Activated effector memory CD4-positive, alpha-beta T cell treated with Interleukin-2 at 50 U/mL for 16 hours (primary cell): ENCODE measurements around the gene ATXN3.

Experiments used
- DNase-seq: peaks from one replicate; pipeline ENCODE4 v3.0.0-alpha.2; 2020

Gene ATXN3

DNA sequence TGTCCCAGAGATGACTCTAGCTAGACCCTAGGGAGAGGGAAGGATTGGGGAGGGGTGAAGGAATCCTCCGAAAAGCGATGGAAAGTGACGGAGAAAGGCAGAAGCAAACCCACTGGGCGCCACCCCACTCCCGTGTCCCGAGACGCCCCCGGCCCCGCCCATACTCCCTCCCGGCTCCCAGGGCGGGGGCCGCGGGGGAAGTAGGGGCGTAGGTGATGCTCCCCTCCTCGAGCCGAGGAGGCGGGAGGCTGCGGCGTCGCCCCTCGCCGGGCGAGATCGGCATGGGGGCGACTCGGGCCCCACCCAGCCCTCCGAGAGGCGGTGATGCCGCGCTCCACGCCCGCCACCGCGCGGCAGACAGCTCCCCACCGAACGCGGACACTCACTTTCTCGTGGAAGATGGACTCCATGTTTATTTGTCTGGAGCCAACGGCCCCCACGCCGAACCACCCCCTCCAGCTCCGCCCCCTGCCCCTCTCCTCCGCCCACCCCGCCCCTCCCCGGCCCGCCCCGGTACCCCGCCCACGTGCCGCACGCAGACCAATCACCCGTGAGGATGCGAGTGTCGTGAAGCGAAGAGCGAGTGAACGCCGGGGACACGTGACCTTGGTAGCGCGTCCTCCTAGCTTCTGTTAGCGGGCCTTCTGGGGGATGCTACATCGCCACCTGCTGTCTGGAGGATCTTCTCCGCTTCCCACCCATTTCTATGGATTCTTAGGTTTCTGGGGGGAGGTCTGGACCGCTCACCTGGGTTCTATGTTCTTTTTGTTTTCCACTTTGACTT is at the start of gene ATXN3:
Gene ATXN3, minus strand, starts transcription at position 440 of the 784 bp plus-strand sequence. Its CDS starts 30 bp downstream, at position 410.
- DNase-seq: peak; percentile 91

DNA sequence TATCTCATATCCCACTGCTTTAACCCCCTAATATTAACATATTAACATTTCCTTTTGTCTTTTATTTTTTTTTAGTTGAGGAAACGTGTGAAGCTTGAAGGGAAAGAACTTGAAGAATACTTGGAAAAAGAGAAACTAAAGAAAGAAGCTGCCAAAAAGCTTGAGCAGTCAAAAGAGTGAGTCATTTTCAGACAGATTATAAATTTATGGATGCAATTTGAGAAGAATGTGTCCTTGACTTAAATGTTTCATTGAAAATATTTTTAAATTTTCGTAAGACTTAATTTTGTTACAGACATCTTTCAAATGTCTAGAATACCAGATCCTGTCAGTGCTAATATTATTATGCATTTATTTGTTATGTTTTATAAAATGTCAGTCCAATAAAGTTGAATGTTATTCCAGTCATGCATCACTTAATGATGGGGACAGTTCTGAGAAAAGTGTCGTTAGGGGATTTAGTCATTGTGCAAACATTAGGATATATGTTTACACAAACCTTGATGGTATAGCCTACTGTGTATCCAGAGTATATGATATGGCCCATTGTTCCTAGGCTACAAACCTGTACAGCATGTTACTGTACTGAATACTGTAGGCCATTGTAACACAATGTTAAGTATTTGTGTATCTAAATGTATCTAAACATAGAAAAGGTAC is 48.0 kb upstream of the ATXN3 start:
- DNase-seq: no peak

DNA sequence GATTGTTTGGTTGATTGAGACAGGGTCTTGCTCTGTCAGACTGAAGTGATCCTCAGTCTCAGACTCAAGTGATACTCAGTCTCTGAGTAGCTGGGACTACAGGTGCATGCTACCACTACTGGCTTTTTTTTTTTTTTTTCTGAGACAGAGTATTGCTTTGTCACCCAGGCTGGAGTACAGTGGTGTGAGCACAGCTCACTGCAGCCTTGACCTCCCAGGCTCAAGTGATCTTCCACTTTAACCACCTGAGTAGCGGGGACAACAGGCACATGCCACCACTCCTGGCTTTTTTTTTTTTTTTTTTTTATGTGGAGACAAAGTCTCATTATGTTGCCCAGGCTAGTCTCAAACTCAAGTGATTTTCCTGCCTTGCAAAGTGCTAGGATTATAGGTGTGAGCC is 47.2 kb upstream of the ATXN3 start:
- no peak for DNase-seq

DNA sequence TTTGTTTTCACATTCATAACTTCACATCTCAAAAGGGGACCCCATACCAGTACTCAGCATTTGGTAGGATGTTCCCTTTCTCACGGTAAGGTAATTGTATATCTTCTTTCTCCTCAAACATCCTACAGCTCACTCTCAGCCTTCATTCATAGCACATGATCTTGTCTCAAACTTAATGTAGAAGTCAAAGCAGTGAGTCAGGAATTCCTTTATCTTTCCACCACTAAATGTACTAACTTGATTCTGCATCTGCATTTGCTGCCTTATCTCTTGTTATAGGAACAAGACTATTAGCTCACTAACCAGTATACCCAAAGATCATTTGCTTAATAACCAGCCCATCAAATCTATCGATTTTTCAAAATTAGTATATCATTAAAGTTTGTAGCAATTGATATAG is 38.3 kb upstream of the ATXN3 start:
- no peak for DNase-seq

DNA sequence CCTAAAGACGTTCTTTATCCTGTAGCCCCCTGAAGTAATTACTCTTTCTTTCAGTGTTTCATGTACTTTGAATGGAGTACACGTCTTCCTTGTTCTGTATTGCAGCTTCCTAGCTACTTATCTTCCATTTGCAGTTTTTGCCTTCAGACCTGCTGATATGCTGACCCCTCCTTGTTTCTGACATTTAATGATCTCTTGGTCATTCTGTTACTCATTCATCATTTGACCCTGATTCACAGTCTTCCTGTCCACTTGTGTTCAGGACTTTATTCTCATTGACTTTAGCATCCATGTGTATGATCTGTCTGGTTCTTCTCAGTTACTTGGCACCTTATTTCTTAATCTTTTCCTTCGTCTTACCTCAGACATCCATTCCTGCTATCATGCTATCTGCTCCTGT is 37.6 kb upstream of the ATXN3 start:
- DNase-seq: no peak

DNA sequence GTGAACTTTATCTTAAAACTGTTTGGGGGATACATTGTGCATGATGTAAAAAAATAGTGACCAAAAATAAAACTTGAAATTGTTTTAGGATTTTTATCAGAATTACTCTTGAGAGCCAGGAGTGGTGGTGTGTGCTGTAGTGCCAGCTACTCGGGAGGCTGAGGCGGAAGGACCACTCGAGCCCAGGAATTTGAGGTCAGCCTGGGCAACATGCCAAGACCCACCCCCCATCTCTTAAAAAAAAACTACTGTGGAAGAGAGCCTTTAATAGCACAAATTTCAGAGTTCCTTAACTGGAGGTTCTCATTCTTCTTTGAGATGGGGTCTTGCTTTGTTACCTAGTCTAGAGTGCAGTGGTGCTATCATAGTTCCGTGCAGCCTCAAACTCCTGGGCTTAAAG is 36.9 kb upstream of the ATXN3 start:
- no peak for DNase-seq

DNA sequence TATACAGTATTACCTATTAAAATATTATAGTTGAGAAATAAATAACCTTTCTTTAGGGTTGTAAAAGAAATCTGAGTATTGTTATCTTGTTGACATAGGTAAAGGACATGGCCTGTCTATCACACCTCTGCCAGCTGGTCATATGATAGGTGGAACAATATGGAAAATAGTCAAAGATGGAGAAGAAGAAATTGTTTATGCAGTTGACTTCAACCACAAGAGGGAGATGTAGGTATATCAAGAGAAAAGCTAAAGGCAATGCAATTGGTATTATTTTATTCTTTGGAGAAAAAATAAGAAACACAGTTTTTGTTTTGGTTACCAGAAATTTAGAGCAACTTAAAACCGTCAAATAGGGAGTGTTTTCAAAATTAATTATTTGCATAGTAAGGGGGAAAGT is 28.9 kb upstream of the ATXN3 start:
- no peak for DNase-seq

DNA sequence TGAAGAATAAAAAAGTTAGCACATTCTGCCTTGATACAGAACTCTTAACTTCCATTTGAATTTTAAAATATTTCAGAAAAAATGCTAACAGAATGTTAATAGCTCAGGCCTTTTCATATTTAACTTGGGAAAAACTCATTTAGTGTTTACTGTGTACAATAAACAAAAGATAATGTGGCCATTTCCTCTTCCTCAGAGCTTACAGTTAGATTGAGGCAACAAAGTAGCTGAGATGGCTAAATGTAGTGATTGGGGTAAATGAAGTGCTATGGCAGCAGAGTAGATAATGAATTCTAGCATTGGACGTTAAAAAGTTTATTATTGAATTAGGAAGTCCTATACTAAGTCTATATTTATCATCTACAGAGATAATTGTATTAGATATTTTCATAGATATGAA is 28.1 kb upstream of the ATXN3 start:
- DNase-seq: no peak

DNA sequence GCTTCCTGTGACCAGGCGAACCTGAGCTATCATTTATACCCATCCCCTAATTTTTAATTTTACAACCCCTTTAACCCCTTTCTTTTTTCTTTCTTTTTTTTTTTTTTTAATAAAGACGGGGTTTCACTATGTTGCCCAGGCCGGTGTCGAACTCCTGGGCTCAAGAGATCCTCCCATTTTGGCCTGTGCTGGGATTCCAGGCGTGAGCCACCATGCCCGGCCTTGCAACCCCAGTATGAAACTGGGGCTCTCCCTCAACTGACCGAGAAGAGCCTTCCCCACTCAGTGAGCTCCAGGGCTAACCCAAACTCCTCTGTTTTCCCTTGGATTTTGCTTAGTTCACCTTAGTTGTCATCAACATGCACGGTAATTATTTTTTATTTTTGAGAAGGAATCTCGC is 16.4 kb upstream of the ATXN3 start:
- DNase-seq: no peak

DNA sequence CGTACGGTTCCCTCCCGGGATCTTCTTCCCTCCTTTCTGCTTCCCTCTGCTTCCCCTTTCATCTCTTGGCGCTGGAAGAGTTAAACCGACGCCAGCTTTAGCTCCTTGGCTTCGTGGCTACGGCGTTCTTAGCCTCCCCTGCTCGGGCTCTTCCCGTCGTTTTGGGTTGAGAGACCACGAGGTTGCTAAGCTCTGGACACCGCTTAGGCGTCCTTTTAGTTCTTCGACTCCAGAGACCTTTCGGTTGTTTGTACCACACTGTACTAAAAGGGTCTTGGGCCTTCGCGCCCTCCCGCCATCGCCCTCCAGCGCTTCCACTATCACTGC is 15.9 kb upstream of the ATXN3 start:
- no peak for DNase-seq

DNA sequence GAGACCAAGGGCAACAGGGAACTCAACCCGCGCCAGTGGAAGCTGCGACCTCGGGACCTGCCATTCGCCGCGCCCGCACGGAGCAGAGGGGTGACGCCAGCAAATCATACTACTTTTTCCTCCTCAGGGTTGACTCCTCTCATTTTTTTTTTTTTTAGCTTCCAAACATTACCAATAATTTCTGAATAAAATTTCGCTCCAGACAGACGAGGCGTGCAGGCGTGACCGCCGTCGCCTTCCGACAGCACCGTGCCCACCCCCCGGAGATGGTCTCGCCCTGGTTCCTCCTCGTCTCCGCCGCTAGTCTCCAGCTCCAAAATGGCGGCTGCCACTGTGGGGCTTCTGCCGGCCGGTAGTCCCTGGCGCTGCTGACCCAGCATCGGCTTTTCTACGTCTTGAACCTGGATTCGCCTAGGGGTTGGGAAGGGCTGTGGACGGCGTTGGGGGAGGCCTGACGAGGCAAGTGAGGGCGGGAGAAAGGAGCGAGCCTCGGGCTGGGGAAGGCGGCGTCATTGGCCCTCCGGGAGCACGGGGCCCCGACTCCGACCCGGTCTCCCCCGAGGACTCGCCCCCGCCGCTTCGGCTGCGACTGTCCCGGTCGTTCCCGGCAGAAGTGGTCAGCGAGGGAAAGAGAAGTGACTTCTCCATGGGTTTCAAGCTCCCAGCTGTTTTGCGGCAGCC is 15.4 kb upstream of the ATXN3 start, which contains the start of the genes CPSF2 and NDUFB1:
Gene CPSF2, plus strand, starts transcription at position 300 of the 681 bp plus-strand sequence. CDS start 9,016 bp downstream, outside the sequence.
Gene NDUFB1, minus strand, starts transcription at position 37 of the 681 bp plus-strand sequence. CDS start 4,069 bp downstream, outside the sequence.
- peak; percentile 79 for DNase-seq

DNA sequence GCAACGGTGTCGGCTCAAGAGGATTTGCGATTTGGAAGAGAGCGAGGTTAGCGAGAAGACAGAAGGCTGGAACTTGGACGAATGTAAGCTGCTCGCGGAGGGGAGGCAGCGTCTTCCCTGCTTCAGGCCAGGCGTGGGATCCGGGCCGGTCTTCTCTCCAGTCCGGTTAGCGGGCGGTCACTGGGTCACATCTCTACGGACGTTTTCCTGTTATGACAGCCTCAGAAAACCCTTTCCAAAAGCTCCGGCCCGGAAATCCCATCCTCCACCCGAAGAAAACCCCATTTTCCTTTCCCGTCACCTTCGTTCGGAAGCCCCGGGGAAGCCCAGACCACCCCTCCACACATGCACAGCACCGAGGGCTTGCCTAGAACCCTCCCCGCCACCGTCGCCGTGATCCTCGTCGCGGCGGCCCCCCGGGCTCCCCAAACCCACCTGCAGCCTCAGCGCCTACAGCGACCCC is 14.9 kb upstream of the ATXN3 start:
- DNase-seq: no peak

DNA sequence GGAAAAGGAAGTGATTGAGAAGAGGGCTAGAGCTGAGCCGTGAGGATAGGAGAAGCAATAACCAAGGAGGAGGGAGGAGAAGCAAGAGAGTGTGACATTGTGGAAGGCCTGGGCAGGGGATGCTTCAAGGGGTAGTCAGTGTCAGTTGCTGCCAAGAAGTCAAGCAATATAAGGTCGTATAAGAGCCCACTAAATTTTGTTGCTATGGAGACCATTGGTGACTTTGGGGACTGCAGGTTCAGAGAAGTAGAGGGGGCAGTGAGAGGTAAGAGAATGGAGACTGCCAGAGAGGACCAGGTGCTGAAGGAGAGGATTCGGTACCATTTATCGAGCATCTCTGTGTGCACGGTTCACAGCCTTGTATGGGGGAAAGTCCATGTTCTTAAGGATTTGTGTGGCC is 3.1 kb upstream of the ATXN3 start:
- no peak for DNase-seq

DNA sequence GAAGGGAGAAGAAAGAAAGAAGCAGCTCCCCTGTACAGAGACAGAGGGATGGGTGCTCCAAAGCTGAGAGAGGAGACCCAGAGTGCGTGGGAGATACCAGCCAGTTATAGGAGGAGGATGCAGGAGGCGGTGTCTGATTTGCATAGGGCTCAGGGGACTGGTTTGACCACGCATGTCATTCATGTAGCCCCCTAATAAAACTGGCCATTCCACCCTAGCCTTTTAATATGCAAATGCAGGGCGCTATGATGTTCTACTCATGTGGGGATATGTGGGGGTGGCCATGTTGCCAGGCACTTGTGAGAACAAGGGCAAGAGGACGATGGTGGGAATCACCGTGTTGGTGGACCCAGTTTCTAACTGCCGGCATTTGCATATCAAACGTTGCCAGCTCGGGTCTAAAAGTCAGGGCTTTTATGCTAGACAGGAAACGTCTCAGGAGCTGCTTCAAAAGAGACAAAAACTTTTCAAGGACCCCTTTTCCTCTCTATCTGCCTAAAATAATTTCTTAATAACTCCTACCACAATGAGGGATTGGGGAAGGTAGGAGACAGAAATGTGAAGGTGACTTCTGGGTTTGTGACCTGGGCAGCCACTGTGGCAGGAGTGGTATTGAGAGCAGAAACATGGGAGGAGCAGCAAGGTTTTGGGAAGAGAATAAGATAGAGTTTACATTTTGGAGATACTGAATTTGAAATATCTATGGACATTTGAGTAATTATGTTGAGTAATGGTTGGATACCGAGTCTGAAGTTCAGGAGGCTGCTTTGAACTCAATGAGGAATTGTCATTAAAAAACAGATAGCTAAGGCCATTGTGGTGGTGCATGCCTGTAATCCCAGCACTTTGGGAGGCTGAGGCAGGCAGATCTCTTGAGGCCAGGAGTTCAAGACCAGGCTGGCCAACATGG is 2.2 kb upstream of the ATXN3 start:
- no peak for DNase-seq

DNA sequence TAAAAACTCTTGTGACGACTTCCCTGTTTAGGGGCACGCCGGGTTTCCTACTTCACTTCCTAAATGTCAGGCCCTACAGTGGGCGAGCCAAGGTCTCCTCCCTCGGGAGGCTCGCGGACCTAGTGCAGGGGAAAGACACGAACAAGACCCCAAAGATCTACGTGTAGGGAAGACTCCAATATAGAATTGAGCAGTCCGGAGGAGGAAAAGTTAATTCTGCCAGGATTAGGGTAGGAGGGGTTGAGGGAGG is 564 bp downstream of the ATXN3 start:
- DNase-seq: no peak

DNA sequence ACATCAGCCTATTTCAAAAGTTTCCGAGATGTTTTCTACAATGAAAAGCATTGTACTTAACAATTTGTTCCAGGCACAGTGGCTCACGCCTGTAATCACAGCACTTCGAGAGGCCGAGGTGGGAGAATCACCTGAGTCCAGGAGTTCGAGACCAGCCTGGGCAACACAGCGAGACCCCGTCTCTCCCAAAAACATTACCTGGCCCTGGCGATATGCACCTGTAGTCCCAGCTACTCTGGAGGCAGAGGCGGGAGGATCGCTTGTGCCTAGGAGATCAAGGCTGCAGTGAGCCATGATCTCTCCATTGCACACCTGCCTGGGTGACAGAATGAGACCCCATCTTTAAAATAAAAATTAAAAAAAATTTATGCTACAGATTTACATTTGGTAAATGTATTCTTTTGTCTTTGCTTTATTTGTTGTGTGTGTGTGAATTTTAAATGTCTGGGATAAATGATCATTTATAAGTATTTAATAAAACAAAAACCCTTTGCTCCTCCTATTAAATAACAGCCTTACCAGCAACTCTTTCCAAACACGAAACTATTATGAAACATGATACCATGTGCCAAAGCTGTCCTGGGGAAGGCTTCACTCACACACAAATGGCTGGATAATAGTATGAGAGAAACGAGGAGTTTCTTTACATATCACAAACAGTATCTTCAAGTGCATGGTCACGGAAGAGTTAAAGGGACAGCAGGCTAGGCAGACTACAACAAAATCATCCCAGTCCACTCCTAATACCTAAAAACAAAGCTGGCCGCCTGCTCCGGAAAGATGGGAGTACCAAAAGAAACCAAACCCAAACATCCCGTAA is 1.1 kb downstream of the ATXN3 start:
- DNase-seq: no peak

DNA sequence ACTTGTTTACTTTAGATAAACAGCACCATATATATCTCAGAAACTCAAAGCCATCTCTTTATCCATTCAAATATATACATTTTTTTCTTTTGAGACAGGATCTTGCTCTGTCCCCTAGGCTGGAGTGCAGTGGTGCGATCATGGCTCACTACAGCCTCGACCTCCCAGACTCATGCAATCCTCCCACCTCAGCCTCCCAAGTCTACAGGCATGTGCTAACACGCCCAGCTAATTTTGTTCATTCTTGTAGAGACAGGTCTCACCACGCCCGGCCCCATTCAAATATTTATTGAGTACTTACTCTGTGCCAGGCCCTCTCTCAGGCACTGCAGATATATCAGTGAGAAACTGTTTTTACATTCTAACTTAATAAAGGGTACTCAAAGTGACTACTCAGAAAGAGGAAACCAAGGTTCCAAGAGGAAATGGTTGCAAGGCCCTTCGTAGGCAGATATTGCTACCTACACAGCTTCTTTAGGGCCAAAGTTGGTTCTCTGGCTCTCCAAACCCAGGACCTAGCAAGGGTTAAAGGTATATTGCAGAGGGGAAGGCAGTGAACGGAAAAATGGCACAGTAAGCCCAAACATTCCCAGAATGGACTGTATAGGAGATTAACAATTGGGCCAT is 2.9 kb downstream of the ATXN3 start:
- DNase-seq: no peak

DNA sequence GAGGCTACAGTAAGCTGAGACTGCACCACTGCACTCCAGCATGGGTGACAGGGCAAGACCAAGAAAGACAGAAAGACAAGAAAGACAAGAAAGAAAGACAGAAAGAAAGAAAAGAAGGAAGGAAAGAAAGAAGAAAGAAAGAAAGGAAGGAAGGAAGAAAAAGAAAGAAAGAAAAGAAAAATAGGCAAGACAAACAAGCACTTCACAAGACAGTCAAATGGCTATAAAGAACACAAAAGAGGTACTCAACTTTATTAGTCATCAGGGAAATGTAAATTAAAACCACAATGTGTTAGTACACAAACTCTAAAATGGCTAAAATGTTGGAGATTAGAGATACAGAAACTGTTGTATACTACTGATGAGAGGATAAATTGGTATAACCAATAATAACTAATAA is 6.6 kb downstream of the ATXN3 start:
- DNase-seq: no peak

DNA sequence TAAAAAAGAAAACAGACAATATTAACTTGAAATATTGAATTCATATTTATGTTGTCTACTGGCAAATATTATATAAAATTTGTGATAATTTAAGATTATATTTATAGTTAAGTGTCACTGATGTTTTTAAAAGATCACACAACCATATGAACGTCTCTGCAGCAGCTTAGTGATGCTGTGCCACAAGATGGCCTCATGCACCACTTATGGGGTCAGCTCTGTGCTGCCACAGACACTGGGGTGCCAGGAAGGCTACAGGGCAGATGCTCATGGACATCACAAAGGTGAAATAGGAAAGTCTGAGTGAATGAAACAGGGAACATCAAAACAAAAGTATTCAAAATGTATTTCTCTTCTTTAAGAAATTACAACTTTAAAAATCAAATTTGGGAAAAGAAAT is 13.1 kb downstream of the ATXN3 start:
- DNase-seq: no peak

DNA sequence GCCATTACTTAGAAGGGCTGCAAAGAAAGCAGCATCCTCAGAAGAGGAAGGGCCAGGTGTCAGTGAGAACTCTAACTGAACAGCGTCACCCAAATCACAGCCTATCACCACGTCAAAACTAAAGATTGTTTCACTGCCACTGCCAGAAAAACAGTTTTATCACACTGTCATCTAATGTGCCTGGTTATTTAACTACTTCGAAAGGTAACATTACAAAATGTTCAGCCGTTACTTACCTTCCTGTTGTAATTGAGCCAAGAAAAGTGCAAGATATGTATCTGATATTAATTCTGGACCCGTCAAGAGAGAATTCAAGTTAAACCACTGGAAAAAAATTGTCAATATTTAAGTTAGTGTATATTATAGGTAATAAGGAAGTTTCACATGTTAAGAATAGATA is 17.9 kb downstream of the ATXN3 start:
- no peak for DNase-seq

DNA sequence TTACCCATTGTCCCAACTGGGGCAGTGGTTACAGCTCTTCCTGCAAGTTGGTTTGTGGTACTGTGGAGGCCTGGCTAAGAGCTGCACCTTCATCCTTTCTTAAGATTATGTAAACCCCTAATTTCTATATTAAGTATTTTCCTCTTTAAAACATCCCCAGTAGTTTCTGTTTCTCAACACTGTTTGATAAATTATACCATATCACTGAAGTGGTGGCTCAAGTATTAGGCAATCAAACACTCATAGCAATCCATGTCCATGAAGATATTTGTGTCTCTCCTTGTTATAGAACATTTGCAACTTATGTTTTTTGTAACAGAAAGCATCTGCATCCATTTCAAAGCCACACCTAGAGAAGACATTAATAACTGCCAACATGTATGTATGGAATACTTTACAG is 31.8 kb downstream of the ATXN3 start:
- DNase-seq: no peak
